ENCODE measurements around the gene CCDC40.

- TF ChIP-seq NCOR1 (IDR thresholded peaks at IDR 0.05; ENCODE audit: borderline replicate concordance, low read length) = no peak
- TF ChIP-seq YY1 (IDR thresholded peaks at IDR 0.05; ENCODE audit: insufficient read depth, insufficient replicate concordance, low read depth, low read length) = no peak
- no peak for TF ChIP-seq ZNF660 (CRISPR knock-in tag; IDR thresholded peaks at IDR 0.05; ENCODE audit: borderline replicate concordance, low read depth)
- TF ChIP-seq MATR3 (CRISPR knock-in tag; IDR thresholded peaks at IDR 0.05) = no peak
- no peak for TF ChIP-seq ZBTB33 (CRISPR knock-in tag; IDR thresholded peaks at IDR 0.05)
- TF ChIP-seq PRPF4 (IDR thresholded peaks at IDR 0.05; ENCODE audit: low read depth, low read length, poor library complexity, severe bottlenecking) = no peak
- TF ChIP-seq KAT7 (CRISPR knock-in tag; IDR thresholded peaks at IDR 0.05; ENCODE audit: borderline replicate concordance) = no peak
- peak; percentile 100 for TF ChIP-seq ZNF12 (CRISPR knock-in tag; IDR thresholded peaks at IDR 0.05)
- TF ChIP-seq SUZ12 (IDR thresholded peaks at IDR 0.05; ENCODE audit: low read depth, low read length) = no peak
- TF ChIP-seq ZNF414 (CRISPR knock-in tag; IDR thresholded peaks at IDR 0.05) = no peak
- no peak for TF ChIP-seq ZNF749 (CRISPR knock-in tag; IDR thresholded peaks at IDR 0.05; ENCODE audit: borderline replicate concordance)
- TF ChIP-seq PRMT3 (CRISPR knock-in tag; IDR thresholded peaks at IDR 0.05; ENCODE audit: borderline replicate concordance, low read depth) = no peak
- TF ChIP-seq TEAD2 (CRISPR knock-in tag; IDR thresholded peaks at IDR 0.05) = no peak
These were observed 7.0 kb upstream of the CCDC40 start for GRCh38 chr17:80029258-80029974.
